Mesendoderm (in vitro differentiated cells): ENCODE measurements around the gene HELZ.

ENCODE experiments used
- DNase-seq: peaks from one replicate; pipeline ENCODE4 v3.0.0; 2013
- H2AK5ac ChIP-seq: 2 replicates; pipeline ENCODE4 v1.6.1; 2013; ENCODE audit warnings: low read length, inconsistent platforms
- H2BK120ac ChIP-seq: 2 replicates; pipeline ENCODE4 v1.6.1; 2013; ENCODE audit warnings: low read depth, mild to moderate bottlenecking, low read length, moderate library complexity, mixed read lengths
- H2BK15ac ChIP-seq: replicated peaks from 2 replicates; pipeline ENCODE4 v1.6.1; 2013; ENCODE audit warnings: low read depth, mild to moderate bottlenecking, moderate library complexity
- H2BK5ac ChIP-seq: 2 replicates; pipeline ENCODE4 v1.6.1; 2013; ENCODE audit warnings: low read length, inconsistent platforms
- H3K18ac ChIP-seq: 2 replicates; pipeline ENCODE4 v1.6.1; 2013; ENCODE audit warnings: mild to moderate bottlenecking, low read length, mixed read lengths
- H3K23ac ChIP-seq: one replicate; pipeline ENCODE4 v1.6.1; 2013; ENCODE audit warnings: low read length
- H3K27ac ChIP-seq: 2 replicates; pipeline ENCODE4 v1.5.1; 2013; ENCODE audit warnings: low read depth, mild to moderate bottlenecking, inconsistent platforms, low read length, moderate library complexity
- H3K27me3 ChIP-seq: 2 replicates; pipeline ENCODE4 v1.6.1; 2013; ENCODE audit warnings: low read length, control low read depth, mild to moderate bottlenecking, inconsistent platforms; ENCODE audit not compliant: insufficient read depth, poor library complexity
- H3K36me3 ChIP-seq: 2 replicates; pipeline ENCODE4 v1.6.1; 2013; ENCODE audit warnings: low read length, inconsistent platforms; ENCODE audit not compliant: control insufficient read depth, insufficient read depth
- H3K4ac ChIP-seq: one replicate; pipeline ENCODE4 v1.6.1; 2013; ENCODE audit warnings: low read depth, mild to moderate bottlenecking, low read length, moderate library complexity
- H3K4me1 ChIP-seq: 2 replicates; pipeline ENCODE4 v1.6.1; 2013; ENCODE audit warnings: low read depth, low read length, inconsistent platforms; ENCODE audit not compliant: control insufficient read depth
- H3K4me2 ChIP-seq: 2 replicates; pipeline ENCODE4 v1.6.1; 2013; ENCODE audit warnings: low read length
- H3K4me3 ChIP-seq: 2 replicates; pipeline ENCODE4 v1.5.1; 2013; ENCODE audit warnings: mild to moderate bottlenecking, low read length
- H3K56ac ChIP-seq: one replicate; pipeline ENCODE4 v1.6.1; 2013; ENCODE audit warnings: low read length
- H3K79me1 ChIP-seq: 2 replicates; pipeline ENCODE4 v1.6.1; 2013; ENCODE audit warnings: low read length, inconsistent platforms
- H3K79me2 ChIP-seq: 2 replicates; pipeline ENCODE4 v1.6.1; 2013; ENCODE audit warnings: mild to moderate bottlenecking, low read length; ENCODE audit not compliant: control insufficient read depth, insufficient read depth
- H3K9ac ChIP-seq: 2 replicates; pipeline ENCODE4 v1.6.1; 2013; ENCODE audit warnings: low read length, inconsistent platforms
- H4K5ac ChIP-seq: one replicate; pipeline ENCODE4 v1.6.1; 2013; ENCODE audit warnings: low read length
- H4K8ac ChIP-seq: one replicate; pipeline ENCODE4 v1.6.1; 2013; ENCODE audit warnings: low read depth, mild to moderate bottlenecking, control low read depth, low read length, moderate library complexity
- WGBS: extraction: QIAGEN DNeasy Blood & Tissue Kit; methylation state at CpG from one replicate; pipeline ENCODE4 v1.1.7; 2013; ENCODE audit warnings: low lambda C conversion rate, missing lambda C conversion rate; ENCODE audit not compliant: insufficient coverage; ENCODE audit errors: extremely low coverage; 5-methylcytosine and 5-hydroxymethylcytosine counted together

Gene HELZ

DNA sequence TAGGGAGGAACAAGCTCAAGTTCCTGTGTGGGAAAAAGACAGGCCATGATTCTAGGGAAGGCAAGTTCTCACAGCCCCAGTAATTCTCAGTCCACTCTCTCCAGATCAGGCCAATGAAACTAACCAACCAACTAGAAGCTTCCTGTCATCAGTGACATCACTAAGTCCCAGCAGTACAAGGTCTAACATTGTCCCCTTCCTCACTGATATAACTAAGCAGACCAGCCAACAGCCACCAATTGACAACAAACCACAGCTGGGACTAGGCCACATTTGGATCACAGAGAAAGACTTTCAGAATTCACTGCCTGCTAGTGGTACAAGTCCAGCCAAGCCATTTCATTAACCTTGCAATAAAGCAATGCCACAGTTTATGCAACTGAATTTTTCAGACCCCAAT lies 106.6 kb downstream of the HELZ start:
- Histone ChIP-seq H2BK5ac (no peak overlapping the region), H2BK15ac (no peak overlapping the region), H3K4ac (no peak overlapping the region), H3K27ac (no peak overlapping the region), H3K79me2 (no peaks in the 10 kb centered on the region), H3K9ac (no peak overlapping the region), H4K8ac (no peak overlapping the region), H3K18ac (no peak overlapping the region), H2BK120ac (no peak overlapping the region), H3K4me2 (no peak overlapping the region), H3K4me3 (no peak overlapping the region), H3K79me1 (peaks cover 3% of the 10 kb centered on the region), H3K23ac (no peak overlapping the region), H2AK5ac (no peak overlapping the region), H3K36me3 (no peaks in the 10 kb centered on the region), H3K4me1 (no peaks in the 10 kb centered on the region), H3K27me3 (no peaks in the 10 kb centered on the region), H3K56ac (no peak overlapping the region), H4K5ac (no peak overlapping the region)
- DNase-seq: no peak

DNA sequence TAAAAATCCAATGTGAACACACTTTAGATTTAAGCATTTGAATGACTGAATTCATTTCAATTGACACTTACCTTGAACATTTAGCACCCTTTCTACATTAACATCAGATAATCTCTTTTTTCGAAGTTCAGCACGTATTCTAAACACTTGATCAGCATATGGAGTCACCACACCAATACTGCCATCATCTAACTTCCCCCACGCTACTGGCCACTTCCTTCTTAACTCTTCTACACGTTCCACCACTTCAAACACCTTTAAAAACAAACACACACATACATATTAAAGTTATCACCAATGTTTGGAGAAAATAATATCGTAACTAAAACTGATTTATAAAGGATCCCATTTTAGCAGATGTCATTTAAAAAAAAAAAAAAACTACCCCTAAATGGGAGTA lies 107.1 kb downstream of the HELZ start:
- H2BK5ac ChIP-seq: no peak overlapping the region

DNA sequence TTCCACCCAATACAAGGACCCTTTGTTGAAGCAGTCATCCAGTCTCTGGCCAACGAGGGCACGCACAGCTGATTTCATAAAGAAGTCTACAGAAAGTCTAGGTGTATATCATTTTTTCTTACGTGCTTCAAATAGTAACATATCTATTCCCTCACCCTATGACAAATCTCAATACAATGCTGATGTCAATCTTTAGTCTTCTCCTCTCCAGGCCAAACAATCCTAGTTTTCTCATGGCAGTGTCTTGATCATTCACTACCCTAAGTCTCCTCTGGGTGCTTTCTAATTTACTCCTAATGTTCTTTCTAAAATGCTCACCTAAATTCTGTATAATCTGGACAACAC lies 108.0 kb downstream of the HELZ start:
- Histone ChIP-seq H2AK5ac (no peak overlapping the region), H2BK120ac (no peak overlapping the region), H3K56ac (no peak overlapping the region), H2BK5ac (no peak overlapping the region), H3K4me1 (no peaks in the 10 kb centered on the region), H3K4ac (no peak overlapping the region), H2BK15ac (no peak overlapping the region), H3K18ac (no peak overlapping the region), H3K79me1 (peaks cover 3% of the 10 kb centered on the region), H3K9ac (no peak overlapping the region), H3K36me3 (no peaks in the 10 kb centered on the region), H3K27me3 (no peaks in the 10 kb centered on the region), H3K4me2 (no peak overlapping the region), H4K8ac (no peak overlapping the region), H3K27ac (no peak overlapping the region), H3K79me2 (no peaks in the 10 kb centered on the region), H4K5ac (no peak overlapping the region), H3K4me3 (no peak overlapping the region), H3K23ac (no peak overlapping the region)
- DNase-seq: no peak
- no CpG with 5 or more reads among the region's 3 CpGs for WGBS

More for the DNA sequence above, 107.1 kb downstream of the HELZ start:
- no peak for DNase-seq
- Histone ChIP-seq H3K79me1 (peaks cover 3% of the 10 kb centered on the region), H3K36me3 (no peaks in the 10 kb centered on the region), H3K9ac (no peak overlapping the region), H3K4me3 (no peak overlapping the region), H4K8ac (no peak overlapping the region), H2BK15ac (no peak overlapping the region), H3K56ac (no peak overlapping the region), H2AK5ac (no peak overlapping the region), H3K79me2 (no peaks in the 10 kb centered on the region), H4K5ac (no peak overlapping the region), H3K27ac (no peak overlapping the region), H3K4me1 (no peaks in the 10 kb centered on the region), H2BK120ac (no peak overlapping the region), H3K23ac (no peak overlapping the region), H3K4me2 (no peak overlapping the region), H3K27me3 (no peaks in the 10 kb centered on the region), H3K18ac (no peak overlapping the region), H3K4ac (no peak overlapping the region)
- WGBS: 100% methylated on average over 3 of the region's 5 CpGs

DNA sequence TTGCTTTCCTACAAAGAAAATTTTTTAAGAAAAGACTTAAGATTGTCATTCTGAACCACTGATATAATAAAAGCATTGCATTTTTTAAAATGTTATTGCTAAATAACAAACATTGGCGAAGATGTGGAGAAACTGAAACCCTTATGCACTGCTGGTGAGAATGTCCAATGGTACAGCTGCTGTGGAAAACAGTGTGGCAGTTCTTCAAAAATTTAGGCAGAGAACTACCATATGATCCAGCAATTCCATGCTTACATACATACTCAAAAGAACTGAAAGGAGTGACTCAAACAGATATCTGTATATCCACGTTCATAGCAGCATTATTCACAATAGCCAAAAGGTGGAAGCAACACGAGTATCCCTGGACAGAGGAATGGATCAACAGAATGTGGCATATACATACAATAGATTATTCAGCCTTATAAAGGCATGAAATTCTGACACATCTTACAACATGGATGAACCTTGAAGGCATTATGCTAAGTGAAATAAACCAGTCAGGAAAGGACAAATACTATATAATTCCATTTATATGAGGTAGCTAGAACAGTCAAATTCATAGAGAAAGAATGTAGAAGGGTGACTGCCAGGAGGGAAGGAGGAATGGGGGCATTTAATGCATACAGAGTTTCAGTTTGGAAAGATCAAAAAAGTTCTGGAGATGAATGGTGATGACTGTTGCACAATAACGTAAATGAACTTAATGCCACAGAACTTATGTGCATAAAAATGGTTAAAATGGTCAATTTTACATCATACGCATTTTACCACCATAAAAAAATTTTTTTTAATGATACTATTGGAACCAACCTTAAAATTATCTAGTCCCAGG lies 108.6 kb downstream of the HELZ start:
- Histone ChIP-seq H3K4me1 (no peaks in the 10 kb centered on the region), H4K5ac (no peak overlapping the region), H3K36me3 (no peaks in the 10 kb centered on the region), H3K79me1 (peaks cover 3% of the 10 kb centered on the region), H2BK15ac (no peak overlapping the region), H4K8ac (no peak overlapping the region), H3K27ac (no peak overlapping the region), H3K23ac (no peak overlapping the region), H3K18ac (no peak overlapping the region), H3K4ac (no peak overlapping the region), H2BK5ac (no peak overlapping the region), H3K9ac (no peak overlapping the region), H3K27me3 (no peaks in the 10 kb centered on the region), H3K79me2 (no peaks in the 10 kb centered on the region), H3K56ac (no peak overlapping the region), H2BK120ac (no peak overlapping the region), H2AK5ac (no peak overlapping the region), H3K4me3 (no peak overlapping the region), H3K4me2 (no peak overlapping the region)
- no CpG with 5 or more reads among the region's 5 CpGs for WGBS
- no peak for DNase-seq

DNA sequence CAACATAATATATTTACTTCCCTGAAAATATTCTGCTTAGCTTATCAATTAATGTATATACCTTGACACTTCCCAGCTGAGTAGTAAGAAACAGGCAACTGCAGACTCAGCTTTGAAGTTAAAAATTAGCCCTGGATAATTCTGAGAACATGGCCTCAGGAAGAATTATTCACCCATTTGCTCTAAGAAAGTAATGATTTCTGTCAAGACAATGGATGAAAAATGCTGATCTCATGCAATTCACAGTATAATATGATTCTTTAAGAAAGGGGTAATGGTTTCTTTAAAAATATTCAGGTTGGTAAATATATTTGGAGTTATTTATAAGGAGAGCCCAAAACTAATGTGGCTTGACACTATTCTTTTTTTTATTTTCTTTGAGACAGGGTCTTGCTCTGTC lies 111.8 kb downstream of the HELZ start:
- no peaks in the 10 kb centered on the region for H3K4me1 ChIP-seq
- DNase-seq: no peak
- no peak overlapping the region for H3K18ac ChIP-seq
- no peak overlapping the region for H3K4me2 ChIP-seq
- H3K79me1 ChIP-seq: no peaks in the 10 kb centered on the region
- H4K8ac ChIP-seq: no peak overlapping the region
- H3K23ac ChIP-seq: no peak overlapping the region
- no peak overlapping the region for H4K5ac ChIP-seq
- H2BK5ac ChIP-seq: no peak overlapping the region
- H3K56ac ChIP-seq: no peak overlapping the region
- no peak overlapping the region for H2BK15ac ChIP-seq
- no peaks in the 10 kb centered on the region for H3K27me3 ChIP-seq
- H3K4me3 ChIP-seq: no peak overlapping the region
- H3K4ac ChIP-seq: no peak overlapping the region
- no peak overlapping the region for H3K27ac ChIP-seq
- H3K9ac ChIP-seq: no peak overlapping the region
- H2AK5ac ChIP-seq: no peak overlapping the region
- no peak overlapping the region for H2BK120ac ChIP-seq
- H3K79me2 ChIP-seq: no peaks in the 10 kb centered on the region
- H3K36me3 ChIP-seq: no peaks in the 10 kb centered on the region

DNA sequence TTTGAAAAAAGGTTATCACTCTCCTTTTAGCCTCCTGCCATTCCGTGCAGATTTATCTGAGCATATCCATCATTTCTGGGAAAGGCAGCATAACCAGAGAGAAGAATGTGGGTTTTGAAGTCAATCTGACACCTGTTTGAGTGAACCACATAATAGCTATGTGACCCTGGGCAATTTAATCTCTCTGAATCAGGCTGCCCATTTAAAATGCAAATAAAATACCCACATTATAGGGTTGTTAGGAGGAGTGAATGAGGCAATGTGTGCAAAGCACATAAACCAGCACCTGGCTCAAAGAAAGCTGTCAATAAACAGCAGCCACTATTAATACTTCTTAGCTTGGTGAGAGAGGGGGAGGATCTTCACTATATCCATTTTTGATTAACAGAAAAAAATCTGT lies 112.6 kb downstream of the HELZ start:
- H3K79me1 ChIP-seq: no peaks in the 10 kb centered on the region
- no CpG with 5 or more reads among the region's 1 CpG for WGBS

More for the DNA sequence above, 112.6 kb downstream of the HELZ start:
- H3K4me2 ChIP-seq: no peak overlapping the region
- no peak overlapping the region for H3K56ac ChIP-seq
- no peaks in the 10 kb centered on the region for H3K4me1 ChIP-seq
- H3K9ac ChIP-seq: no peak overlapping the region
- no peaks in the 10 kb centered on the region for H3K36me3 ChIP-seq
- no peak overlapping the region for H4K8ac ChIP-seq
- H3K27me3 ChIP-seq: no peaks in the 10 kb centered on the region
- no peak overlapping the region for H2BK120ac ChIP-seq
- no peak overlapping the region for H3K18ac ChIP-seq
- H4K5ac ChIP-seq: no peak overlapping the region
- H2BK5ac ChIP-seq: no peak overlapping the region
- no peaks in the 10 kb centered on the region for H3K79me2 ChIP-seq
- no peak overlapping the region for H3K4ac ChIP-seq
- no peak for DNase-seq
- H3K4me3 ChIP-seq: no peak overlapping the region
- H2AK5ac ChIP-seq: no peak overlapping the region
- no peak overlapping the region for H2BK15ac ChIP-seq
- no peak overlapping the region for H3K23ac ChIP-seq
- no peak overlapping the region for H3K27ac ChIP-seq
